HG02588 (cell line): ENCODE results near the gene MRPS17.

Experiments
- ATAC-seq: cut with Tn5 transposase; IDR thresholded peaks from one replicate; pipeline ENCODE4 v1.9.1; 2021; ENCODE audit warnings: mild to moderate bottlenecking, moderate library complexity; ENCODE audit not compliant: unreplicated experiment

MRPS17 gene

GRCh38 chr7:55970561-55970960 is 18.9 kb downstream of the MRPS17 start:
- no peak for ATAC-seq

- ATAC-seq, result no peak
Observed at GRCh38 chr7:55970978-55971377, 19.3 kb downstream of the MRPS17 start.

DNA sequence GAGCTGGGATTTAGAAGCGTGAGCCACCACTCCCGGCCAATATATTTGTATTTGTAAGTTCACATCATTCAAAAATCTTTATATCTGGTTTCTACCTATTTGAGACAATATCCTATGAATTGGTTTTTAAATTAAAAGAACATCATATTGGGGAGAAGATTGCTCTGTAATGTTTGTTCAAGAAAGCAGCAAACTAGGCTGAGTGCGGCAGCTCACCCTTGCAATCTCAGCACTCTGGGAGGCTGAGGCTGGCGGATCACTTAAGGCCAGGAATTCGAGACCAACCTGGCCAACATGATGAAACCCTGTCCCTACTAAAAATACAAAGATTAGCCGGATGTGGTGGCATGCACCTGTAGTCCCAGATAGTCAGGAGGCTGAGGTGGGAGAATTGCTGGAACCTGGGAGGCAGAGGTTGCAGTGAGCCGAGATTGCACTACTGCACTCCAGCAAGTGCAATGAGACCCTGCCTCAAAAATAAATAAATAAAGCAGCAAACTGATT is 22.1 kb downstream of the MRPS17 start:
- no peak for ATAC-seq

GRCh38 chr7:55975988-55976633 is 24.4 kb downstream of the MRPS17 start:
- ATAC-seq, result no peak

GRCh38 chr7:55977831-55978230 is 26.2 kb downstream of the MRPS17 start:
- ATAC-seq, result no peak

GRCh38 chr7:55980266-55980665 is 28.6 kb downstream of the MRPS17 start:
- no peak for ATAC-seq

- no peak for ATAC-seq
Observed at GRCh38 chr7:55983537-55983936, 31.9 kb downstream of the MRPS17 start.

DNA sequence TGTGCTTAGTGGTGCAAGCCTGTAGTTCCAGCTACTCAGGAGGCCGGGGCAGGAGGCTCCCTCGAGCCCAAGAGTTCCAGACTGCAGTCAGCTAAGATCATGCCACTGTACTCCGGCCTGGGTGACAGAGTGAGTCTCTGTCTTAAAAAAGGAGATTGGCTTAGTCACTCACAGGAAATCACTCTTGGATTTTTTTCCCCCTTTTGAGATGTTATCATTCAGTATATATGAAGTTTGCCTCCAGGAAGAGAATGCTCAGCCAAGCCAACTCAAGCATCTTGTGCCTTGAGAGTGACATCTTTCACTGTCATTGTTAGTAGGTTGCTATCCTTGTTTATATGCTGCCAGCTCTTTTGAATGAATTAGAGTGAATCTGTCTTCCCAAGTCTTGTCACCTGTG is 40.7 kb downstream of the MRPS17 start:
- ATAC-seq, result no peak

DNA sequence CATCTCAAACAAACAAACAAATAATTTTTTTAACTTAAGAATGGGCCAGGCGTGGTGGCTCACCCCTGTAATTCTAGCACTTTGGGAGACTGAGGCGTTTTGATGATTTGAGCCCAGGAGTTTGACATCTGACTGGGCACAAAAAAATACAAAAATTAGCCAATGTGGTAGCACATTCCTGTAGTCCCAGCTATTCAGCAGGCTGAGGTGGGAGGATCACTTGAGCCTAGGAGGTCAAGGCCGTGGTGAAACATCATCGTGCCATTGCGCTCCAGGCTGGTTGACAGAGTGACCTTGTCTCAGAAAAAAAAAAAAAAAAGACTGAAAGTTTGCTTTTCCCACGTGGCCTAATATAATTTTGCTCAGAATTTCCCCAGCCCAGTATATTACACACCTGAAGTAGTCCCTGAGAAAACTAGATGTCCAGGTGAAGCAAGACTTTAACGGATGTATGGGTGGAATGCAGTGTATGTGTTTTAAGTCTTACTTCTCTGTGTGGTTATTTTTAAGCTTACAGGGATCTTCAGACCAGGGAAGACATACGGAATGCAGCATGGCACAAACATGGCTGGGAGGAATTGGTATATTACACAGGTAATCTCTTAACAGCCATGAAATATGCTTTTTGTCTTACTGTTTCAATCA is 45.3 kb downstream of the MRPS17 start:
- no peak for ATAC-seq

DNA sequence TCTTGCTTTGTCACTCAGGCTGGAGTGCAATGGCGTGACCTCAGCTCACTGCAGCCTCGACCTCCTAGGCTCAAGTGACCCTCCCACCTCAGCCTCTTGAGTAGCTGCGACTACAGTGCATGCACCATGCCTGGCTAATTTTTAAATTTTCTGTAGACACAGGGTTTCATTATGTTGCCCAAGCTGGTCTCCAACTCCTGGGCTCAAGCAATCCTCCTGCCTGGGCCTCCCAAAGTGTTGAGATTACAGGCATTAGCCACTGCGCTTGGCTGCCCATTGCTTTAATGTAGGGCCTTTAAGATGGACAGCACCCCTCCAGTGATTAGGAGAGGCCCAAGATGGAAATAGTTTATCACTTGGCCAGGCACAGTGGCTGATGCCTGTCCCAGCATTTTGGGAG is 52.1 kb downstream of the MRPS17 start:
- no peak for ATAC-seq
